ENCODE results near the gene ARIH2. TPM values are rescaled to one million over a fixed set of nuclear protein-coding genes. Genes with fewer than 3 reads are reported as not detected.

ARIH2 gene
- total RNA-seq, 1 donor from 2014 or later = 124 TPM

DNA sequence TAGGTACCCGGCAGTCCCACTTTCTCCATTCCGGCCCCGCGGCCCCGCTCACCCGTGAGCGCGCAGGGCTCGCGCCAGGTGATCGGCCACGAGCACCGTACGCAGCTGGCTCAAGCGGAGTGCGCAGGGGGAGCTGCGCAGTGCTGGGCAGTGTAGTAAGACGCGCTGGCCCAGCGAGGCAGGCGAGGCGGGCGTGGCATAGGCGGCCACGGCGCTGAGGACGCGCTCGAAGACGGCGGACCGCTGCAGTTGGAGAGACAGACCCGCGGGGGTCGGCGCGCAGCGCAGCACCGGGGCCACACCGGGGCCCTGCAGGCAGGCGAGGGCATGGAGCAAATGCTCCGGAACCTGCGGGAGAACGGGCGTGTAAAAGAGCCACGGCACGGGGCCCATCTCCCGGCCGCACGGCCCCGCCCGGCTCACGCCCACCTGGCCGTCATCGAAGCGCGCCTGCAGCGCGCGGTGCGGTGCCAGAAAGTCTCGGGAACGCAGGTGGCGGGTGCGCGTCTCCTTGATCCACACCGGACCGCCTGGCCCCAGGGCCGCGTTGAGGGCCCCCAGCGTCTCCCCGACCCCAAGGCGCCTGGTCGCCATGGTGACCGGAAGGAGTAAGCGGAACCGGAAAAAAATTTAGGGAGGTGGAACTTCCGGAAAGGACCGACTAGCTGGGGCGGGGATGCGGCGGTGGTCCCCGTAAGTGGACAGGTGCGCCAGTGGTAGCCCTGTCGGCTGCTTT lies 99.5 kb downstream of the ARIH2 start, which contains the start of gene DALRD3:
DALRD3 (minus strand) TSS at position 610 of the 736 bp plus-strand sequence; CDS start at position 594, 16 bp downstream.
- TF ChIP-seq, protein P1, sequence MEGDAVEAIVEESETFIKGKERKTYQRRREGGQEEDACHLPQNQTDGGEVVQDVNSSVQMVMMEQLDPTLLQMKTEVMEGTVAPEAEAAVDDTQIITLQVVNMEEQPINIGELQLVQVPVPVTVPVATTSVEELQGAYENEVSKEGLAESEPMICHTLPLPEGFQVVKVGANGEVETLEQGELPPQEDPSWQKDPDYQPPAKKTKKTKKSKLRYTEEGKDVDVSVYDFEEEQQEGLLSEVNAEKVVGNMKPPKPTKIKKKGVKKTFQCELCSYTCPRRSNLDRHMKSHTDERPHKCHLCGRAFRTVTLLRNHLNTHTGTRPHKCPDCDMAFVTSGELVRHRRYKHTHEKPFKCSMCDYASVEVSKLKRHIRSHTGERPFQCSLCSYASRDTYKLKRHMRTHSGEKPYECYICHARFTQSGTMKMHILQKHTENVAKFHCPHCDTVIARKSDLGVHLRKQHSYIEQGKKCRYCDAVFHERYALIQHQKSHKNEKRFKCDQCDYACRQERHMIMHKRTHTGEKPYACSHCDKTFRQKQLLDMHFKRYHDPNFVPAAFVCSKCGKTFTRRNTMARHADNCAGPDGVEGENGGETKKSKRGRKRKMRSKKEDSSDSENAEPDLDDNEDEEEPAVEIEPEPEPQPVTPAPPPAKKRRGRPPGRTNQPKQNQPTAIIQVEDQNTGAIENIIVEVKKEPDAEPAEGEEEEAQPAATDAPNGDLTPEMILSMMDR (IDR thresholded peaks at IDR 0.05; ENCODE audit: insufficient read depth, low read length, severe bottlenecking) = no peak
- Histone ChIP-seq H3K36me3 (ENCODE audit: control insufficient read depth, insufficient read depth, low read length) (peaks cover 25% of the 10 kb centered on the region), H3K27me3 (ENCODE audit: control insufficient read depth, insufficient read depth, low read length) (no peaks in the 10 kb centered on the region), H3K4me3 (ENCODE audit: low read depth, low read length) (peak within 1 kb of the TSS; percentile 79)
- FAIRE-seq (no peak), DNase-seq (ENCODE audit: low read depth) (peak; percentile 39)

DNA sequence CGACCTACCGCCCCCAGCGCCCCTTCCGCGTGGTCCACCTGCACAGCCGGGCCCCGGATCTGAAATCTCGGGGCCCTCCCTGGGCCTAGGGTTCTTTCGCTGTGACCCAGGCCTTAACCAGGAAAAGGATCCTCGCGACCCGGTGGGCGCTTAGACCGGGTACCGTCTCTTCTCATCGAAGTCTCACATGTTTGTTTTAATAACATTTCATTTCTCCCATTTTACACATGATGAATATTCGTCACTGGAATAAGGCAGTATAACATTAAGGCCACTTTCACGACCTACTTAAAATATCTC lies 100.0 kb downstream of the ARIH2 start:
- FAIRE-seq (no peak), DNase-seq (ENCODE audit: low read depth) (no peak)
- peaks cover 25% of the 10 kb centered on the region for H3K36me3 ChIP-seq (ENCODE audit: control insufficient read depth, insufficient read depth, low read length)
- H3K4me3 ChIP-seq (ENCODE audit: low read depth, low read length) = peak overlapping the region; percentile 79
- H3K27me3 ChIP-seq (ENCODE audit: control insufficient read depth, insufficient read depth, low read length) = no peaks in the 10 kb centered on the region
- TF ChIP-seq, protein P1 (IDR thresholded peaks at IDR 0.05; ENCODE audit: insufficient read depth, low read length, severe bottlenecking) = no peak

DNA sequence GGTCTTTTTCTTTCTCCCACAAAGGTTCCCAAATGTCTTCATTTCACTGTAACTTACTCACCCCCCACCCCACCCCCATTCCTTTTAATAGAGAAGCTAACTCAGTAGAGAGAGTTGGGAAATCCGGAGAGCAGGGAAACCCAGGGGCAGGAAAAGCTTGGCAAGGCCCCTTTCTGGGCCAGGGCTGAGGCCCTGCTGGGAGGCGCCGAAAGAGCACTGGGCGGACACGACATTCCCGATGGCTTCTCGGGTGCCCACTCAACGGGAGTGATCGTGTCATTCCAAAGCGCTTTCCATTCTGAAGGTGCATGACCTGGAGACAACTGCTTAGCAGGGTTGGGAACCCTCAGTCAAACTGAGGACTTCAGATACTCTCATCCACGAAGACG lies 101.3 kb downstream of the ARIH2 start:
- FAIRE-seq = no peak
- Histone ChIP-seq H3K4me3 (ENCODE audit: low read depth, low read length) (peak overlapping the region; percentile 93), H3K27me3 (ENCODE audit: control insufficient read depth, insufficient read depth, low read length) (no peaks in the 10 kb centered on the region), H3K36me3 (ENCODE audit: control insufficient read depth, insufficient read depth, low read length) (peaks cover 21% of the 10 kb centered on the region)
- TF ChIP-seq, protein P1 (IDR thresholded peaks at IDR 0.05; ENCODE audit: insufficient read depth, low read length, severe bottlenecking) = no peak
- DNase-seq (ENCODE audit: low read depth) = no peak

DNA sequence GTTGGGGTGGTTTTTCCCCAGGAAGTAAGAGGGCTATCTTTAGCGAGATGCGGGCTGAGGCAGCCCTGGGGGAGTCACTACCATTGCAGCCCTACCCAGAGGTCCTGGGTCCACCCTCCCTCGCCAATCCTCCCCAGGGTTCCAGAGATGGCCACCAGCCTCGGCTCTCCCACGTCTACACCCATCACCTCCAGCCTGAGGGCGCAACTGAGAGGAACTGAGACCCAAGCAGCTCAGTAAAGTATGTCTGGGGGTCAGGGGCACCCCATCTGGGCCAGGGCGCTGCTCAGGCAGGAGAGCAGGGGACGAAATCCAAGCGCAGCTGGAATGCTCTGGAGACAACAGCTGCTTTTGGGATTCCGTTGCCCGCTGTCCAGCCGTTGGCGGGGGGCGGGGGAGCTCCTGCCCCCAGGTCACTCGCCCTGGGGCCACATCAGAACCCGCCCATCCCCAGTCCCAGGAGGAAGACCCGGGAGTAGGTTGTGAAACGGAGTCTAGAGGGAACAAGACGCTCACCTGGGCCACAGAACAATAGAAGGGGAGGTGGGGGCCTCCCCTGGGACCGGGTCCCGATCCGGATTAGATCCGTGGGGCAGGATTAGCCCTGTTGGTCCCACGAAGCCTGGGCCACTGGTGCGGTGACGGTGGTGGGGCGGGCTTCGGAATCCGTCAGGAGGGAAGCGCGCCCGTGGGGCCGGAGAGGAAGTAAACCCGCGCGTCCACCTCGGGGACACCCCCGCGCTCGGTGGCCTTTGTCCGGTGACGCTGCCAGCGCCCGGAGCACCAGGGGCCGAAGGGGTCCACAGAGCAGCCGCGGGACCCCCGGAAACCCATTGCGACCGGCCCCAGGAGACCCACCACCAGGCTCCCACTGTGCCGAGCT lies 101.9 kb downstream of the ARIH2 start:
- peaks cover 22% of the 10 kb centered on the region for H3K36me3 ChIP-seq (ENCODE audit: control insufficient read depth, insufficient read depth, low read length)
- H3K4me3 ChIP-seq (ENCODE audit: low read depth, low read length) = peak overlapping the region; percentile 93
- FAIRE-seq (no peak), DNase-seq (ENCODE audit: low read depth) (no peak)
- no peaks in the 10 kb centered on the region for H3K27me3 ChIP-seq (ENCODE audit: control insufficient read depth, insufficient read depth, low read length)
- TF ChIP-seq, protein P1 (IDR thresholded peaks at IDR 0.05; ENCODE audit: insufficient read depth, low read length, severe bottlenecking) = no peak

DNA sequence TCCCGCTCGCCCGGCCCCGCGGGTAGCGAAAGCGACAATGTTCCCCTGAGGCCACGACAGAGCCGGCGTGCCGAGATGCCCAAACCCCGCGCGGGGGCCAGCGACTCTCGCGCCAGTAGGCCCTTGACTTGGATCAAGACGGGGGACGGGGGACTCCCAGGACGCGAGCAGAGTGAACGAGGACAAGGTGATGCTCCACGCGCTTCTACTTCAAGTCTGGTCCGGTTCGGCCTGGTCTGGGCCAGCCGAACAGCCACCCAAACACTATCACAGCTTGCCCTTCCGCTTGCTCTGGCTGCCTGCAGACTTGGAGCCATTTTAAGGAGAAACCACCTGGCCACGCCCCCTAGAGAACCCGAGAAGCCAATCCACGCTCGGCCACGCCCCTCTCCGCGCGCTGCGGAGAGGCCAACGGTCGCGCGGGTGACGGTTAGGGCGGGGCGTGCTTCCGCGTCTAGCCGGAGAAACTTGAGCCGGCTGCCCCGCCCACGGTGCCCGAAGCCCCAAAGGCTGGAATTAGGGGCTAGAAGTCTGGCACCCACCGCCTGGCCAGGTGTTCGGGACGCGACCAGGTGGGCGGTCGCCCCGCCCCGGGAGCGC lies 102.7 kb downstream of the ARIH2 start:
- DNase-seq (ENCODE audit: low read depth) (peak; percentile 90), FAIRE-seq (no peak)
- Histone ChIP-seq H3K4me3 (ENCODE audit: low read depth, low read length) (peak overlapping the region; percentile 93), H3K36me3 (ENCODE audit: control insufficient read depth, insufficient read depth, low read length) (peaks cover 26% of the 10 kb centered on the region), H3K27me3 (ENCODE audit: control insufficient read depth, insufficient read depth, low read length) (no peaks in the 10 kb centered on the region)
- TF ChIP-seq, protein P1 (IDR thresholded peaks at IDR 0.05; ENCODE audit: insufficient read depth, low read length, severe bottlenecking) = no peak
